Ishikawa (cell line): ENCODE measurements around the gene NPC1L1.

Experiments
- CEBPB ChIP-seq: IDR thresholded peaks from 2 replicates; pipeline ENCODE4 v1.6.1; 2012
- CREB1 ChIP-seq: IDR thresholded peaks from 2 replicates; pipeline ENCODE4 v1.6.1; 2012; ENCODE audit warnings: low read depth
- EP300 ChIP-seq: IDR thresholded peaks from 2 replicates; pipeline ENCODE4 v1.6.1; 2012; ENCODE audit warnings: borderline replicate concordance
- FOXM1 ChIP-seq: IDR thresholded peaks from 2 replicates; pipeline ENCODE4 v1.6.1; 2012; ENCODE audit warnings: low read depth, borderline replicate concordance
- MAX ChIP-seq: IDR thresholded peaks from 2 replicates; pipeline ENCODE4 v1.6.1; 2012
- NFIC ChIP-seq: IDR thresholded peaks from 2 replicates; pipeline ENCODE4 v1.6.1; 2012
- RAD21 ChIP-seq: IDR thresholded peaks from 2 replicates; pipeline ENCODE4 v1.6.1; 2012; ENCODE audit warnings: low read depth
- REST ChIP-seq: IDR thresholded peaks from 2 replicates; pipeline ENCODE4 v1.6.1; 2012; ENCODE audit warnings: low read depth, mild to moderate bottlenecking
- TAF1 ChIP-seq: IDR thresholded peaks from 2 replicates; pipeline ENCODE4 v1.6.1; 2012; ENCODE audit warnings: low read depth, mild to moderate bottlenecking

GRCh38 chr7:44494960-44495359 is 46.2 kb downstream of the NPC1L1 start:
- TF ChIP-seq RAD21 (no peak), TAF1 (no peak), EP300 (no peak), REST (no peak), FOXM1 (no peak), CEBPB (no peak), MAX (no peak), NFIC (no peak), CREB1 (no peak)
